Anterior cingulate cortex (tissue), 58 donors: Measurements from ENCODE around the gene KRT7.

Experiments used
- DNase-seq, 58 donors: peaks; one replicate each; lab custom pipeline; 2025; lab: John Stamatoyannopoulos, UW

Gene KRT7

DNA sequence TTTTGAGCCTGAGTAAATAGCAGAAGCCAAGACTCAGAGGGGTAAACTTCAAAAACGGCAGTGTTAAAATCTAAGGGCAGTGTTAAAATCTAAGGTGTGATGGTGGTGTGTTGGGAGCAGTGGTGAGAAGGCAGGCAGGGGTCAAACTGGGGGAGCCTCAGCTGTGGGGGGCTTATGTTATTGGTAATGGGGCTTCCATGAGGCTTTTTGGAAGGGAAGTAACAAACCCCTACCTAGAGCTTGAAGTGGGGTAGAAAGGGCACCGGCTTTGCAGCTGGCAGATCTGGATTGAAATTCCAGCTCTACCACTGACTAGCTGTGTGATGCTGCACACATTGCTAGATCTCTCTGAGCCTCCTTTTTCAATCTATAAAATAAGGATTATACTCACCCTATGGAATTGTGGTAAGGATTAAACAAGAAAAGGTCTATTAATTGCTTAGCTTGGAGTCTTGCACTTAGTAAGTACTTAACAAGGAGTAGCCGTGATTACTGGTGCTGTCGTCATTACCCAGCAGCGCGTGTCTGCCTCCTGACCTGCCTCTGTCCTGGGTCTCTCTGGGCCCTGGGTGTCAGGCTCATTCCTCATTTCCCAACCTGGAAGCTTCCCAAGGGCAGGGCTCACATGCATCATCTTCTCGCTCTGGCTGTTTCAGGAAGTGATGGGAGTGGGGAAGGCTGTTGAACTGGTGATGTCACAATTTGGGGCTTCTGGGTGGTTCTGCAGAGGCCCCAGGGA, 22.7 kb upstream of the KRT7 start:
- no peak for DNase-seq

- no peak for DNase-seq
Observed at GRCh38 chr12:52210925-52211650, 22.0 kb upstream of the KRT7 start.

DNA sequence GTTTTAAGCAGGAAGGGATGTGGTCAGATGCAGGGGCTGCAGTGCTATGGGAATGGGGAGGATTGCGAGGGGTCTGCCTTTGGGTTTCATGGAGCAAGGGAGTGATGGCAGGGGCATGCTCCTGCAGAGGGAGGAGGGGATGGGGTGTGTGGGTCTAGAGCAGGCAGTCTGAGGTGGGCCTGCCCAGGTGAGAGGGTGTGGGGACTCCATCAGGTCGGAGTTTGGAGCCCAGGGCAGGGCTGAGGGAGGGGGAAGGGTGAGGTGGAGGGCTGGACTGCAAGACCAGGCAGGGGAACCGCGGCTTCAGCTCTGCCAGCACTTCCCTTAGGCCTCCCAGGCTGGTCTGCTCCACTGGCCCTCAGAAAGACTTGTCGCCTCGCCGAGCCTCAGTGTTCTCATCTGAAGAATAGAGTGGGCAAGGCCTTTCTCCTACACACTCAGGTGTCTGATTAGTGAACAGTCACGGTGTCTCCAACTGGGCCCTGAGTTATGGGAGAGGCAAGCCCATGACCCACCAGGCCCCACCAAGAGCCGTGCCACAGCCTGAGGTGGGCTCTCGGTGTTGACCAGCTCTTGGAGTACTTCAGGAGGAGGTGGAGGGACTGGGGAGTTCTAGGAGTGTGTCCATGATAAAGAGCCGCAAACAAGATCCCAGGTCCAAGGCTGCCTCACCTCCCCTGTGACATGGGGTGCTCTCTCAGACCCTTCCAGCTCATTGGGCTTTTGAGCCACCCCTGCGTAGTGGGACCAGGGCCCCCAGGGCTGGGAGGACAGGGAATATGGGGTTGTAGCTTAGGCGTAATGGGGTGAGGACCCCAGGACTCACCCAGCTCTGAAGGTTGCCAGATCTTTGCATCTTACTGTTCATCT, 21.1 kb upstream of the KRT7 start:
- DNase-seq, result no peak

- DNase-seq, result no peak
Observed at GRCh38 chr12:52212701-52213563, 20.1 kb upstream of the KRT7 start.

DNA sequence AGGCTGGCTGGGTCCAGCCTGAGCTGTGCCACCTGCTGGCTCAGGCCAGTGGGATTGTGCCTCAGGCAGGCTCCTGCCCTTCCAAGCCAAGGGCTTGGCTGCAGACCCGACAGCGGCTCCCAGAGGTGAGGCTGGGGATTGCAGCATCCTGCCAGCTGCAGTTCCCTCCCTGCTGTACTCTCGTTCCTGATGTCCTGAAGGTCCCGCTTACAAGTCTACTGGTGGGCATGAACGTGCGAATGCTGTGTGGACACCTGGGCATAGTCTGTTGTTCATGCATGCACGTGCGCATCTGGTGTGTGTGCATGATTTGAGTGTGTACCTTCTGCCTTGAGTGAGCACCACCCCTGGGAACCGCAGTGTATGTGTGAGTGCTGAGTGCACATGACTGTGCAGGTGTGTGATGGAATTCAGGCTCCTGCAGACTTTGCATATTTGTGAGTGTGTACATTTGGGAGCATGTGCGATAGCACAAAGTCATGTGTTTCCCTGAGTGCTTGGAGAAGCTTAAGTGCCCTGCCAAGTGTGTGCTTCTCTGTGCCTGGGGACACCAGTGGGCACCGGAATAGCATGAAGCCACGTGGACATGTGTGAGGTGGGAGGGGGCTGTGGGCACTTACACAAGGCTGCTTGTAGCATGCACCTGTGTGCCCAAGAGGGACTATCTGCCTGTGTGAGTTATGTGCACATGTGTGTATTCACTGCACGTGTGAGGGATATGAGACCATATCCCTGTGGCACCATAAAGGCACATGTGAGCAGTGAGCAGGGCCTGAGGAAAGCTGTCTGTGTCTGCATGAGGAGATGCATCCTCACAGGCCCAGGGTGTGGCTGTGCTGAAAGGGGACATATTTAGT, 19.3 kb upstream of the KRT7 start:
- DNase-seq, result peak in 45 of 58 donors; percentile 12 to 66 (median 44)

DNA sequence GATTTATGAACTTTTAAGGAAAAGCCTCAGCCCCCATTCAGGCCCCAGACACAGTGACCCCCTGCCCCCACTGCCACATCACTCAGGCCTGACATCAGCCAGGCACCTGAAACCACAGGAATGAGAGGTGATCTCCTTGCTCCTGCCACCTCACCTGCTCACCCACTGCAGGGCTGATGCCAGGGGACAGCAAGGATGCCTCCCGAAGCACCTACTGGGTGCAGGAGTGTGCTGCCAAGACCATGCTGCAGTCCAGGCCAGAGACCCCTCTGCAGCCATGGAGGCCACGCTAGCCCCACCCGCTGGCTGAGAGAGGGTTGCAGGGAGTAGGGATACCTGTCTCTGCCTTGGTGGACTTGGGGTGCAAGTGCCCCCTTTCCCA, 18.6 kb upstream of the KRT7 start:
- no peak for DNase-seq

DNA sequence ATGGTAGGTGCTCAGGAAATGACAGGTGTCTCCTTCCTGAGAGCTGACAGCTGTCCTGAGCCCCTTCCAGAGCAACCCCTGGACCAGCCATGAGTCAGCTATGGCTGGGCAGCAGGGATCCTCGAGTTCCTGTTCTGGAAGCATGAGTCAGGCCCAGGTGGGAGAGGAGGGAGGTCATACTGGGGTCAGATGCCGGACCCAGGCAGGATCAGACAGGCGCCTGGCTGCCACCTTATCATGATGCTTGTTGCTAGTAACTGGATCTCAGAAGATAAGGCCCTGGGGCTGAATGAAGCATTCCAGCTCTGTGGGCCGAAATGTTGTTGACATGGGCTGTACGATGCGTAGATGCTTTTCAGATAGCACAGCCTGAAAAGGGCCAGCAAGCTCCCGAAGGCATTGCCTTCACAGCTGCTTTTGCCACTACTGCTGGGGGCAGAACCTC, 17.4 kb upstream of the KRT7 start:
- no peak for DNase-seq

GRCh38 chr12:52216100-52216499, 16.9 kb upstream of the KRT7 start:
- DNase-seq, result no peak

GRCh38 chr12:52216807-52217206, 16.2 kb upstream of the KRT7 start:
- peak in 13 of 58 donors; percentile 10 to 45 (median 17) for DNase-seq

GRCh38 chr12:52217223-52217622, 15.8 kb upstream of the KRT7 start:
- DNase-seq, result no peak

- no peak for DNase-seq
Observed at GRCh38 chr12:52218001-52218400, 15.0 kb upstream of the KRT7 start.

DNA sequence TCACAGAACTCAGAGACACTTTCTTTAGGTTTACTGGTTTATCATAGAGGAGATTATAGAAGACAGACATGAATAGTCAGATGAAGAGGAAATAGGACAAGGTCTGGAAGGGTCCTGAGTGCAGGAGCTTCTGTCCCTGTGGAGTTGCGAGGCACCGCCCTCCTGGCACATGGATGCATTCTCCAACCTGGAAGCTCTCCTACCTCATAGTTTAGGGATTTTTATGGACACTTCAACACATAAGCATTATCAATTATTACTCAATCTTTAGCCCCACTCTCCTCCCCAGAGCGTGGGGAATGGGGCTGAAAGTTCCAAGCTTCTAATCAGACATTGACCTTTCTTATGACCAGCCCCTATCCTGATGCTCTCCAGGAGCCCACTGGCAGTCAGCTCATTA, 12.6 kb upstream of the KRT7 start:
- no peak for DNase-seq

DNA sequence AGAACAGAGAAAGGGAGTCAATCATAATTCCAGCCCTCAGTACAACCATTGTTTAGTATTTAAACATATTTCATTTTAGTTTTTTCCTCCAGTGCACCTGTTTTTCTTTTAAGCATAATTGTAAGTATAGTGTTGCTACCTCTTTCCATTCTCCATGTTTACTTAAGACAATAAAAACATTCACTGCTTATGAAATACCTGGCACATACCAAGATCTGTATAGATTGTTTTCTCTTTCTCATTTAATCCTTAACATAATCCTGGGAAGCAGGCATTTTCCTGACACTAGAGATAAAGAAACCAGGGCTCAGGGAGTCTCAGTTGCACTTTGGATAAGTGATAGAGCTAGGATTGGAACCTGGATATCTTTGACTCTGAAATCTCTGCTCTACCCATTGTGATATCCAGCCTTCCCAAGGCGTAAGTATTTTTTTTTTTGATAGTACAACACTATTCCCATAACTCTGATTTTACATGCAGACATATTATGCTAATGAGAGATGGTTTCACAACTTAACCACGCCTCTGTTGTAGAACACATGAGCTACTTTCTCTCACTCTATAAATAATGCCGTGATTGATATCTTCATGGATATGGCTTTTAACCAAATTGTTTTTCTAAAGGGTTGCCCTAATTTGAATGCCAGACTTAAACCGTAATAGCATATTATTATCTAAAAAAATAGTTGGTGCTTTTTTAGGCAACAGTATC, 11.8 kb upstream of the KRT7 start:
- no peak for DNase-seq

DNA sequence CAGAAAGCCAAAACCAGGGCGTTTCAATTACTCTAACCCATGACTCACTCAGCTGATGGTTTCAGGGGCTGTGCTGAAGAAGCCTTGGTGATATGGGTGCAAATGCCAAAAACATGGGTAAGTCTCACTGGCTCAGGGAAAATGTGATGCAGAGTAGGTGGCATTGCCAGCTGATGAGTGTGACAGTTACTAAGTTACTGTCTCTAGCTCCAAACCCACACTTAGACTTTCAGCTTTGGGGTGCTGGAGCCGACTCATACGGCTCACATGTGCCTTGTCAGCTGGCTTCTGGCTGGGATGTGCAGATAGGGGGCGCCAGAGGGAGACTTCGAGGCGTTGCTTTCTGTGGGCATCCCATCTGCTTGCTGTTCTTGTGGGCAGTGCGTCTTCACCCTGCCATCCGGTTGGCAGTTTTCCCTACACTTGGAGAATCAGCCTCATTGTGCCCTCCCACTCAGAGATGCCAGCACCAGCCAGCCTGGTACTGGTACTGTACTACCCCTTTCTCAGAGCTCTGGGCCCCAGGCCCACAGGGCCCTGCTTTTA, 11.1 kb upstream of the KRT7 start:
- DNase-seq, result peak in 37 of 58 donors; percentile 16 to 81 (median 52)

DNA sequence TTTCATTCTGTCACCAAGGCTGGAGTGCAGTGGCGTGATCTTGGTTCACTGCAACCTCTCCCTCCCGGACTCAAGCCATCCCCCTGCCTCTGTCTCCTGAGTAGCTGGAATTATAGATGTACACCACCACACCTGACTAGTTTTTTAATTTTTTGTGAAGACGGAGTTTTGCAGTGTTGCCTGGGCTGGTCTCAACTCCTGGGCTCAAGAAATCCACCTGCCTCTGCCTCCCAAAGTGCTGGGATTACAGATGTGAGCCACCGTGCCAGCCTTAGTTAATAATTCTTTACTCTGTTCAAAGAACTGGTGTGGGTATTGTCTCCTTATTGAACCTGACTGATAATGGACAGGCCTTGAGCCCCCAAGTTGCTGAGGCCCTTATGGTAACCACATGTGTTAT, 10.4 kb upstream of the KRT7 start:
- DNase-seq, result no peak

DNA sequence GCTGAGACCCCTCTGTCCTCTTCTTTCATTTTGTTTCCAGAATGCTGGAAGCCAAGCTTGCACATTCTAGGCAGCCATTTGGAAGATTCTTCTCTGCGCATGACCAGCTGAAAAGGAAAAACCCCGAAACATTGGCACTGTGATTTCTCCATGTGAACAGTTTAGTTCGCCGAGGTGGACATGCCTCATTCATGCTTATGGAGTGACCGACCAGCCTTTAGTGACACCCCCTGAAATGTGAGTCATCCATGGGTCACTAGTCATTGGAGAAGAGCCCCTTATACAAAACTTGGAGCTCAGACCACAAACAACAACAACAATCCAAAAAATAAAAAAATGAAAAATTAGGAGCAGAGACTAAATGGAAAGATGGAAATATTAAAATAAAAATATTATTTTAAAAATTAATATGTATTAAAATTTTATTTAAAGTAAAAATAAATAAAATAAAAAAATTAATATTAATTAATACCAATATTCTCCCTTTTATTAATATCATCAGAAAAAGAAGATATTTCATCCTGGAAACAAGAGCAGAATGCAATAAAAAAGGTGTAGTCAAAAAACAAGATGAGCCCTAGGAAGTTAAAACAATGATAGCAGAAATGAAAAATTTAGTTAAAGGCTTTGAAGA, 9.5 kb upstream of the KRT7 start:
- no peak for DNase-seq

- DNase-seq, result no peak
Observed at GRCh38 chr12:52224151-52224550, 8.9 kb upstream of the KRT7 start.

DNA sequence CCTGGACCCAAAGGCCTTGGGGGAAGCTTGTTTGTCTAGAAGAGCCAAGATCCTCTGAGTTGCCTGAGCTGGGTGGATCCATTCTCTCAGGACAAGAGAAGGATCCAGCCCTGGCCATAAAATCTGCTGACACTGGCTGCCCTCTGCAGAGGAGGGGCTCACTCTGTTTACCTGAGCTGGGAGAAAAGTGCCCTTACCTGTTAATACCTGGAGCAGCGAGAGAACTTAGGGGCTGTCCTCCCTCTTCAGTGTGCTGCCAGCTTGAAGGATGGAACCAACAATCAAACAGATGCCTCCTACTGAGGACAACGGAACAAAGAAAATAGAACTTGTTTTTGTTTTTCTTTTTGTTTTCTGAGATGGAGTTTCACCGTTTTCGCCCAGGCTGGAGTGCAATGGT, 7.3 kb upstream of the KRT7 start:
- no peak for DNase-seq
